ENCODE data around the gene SPN. TPM values are rescaled to one million over a fixed set of nuclear protein-coding genes. Genes with fewer than 3 reads are reported as not detected.
"Not testable (repeated sequence)": the region's sequence is repeated elsewhere in the genome, so short reads cannot be mapped to it uniquely, and the experiment has no call there.

Gene SPN
- total and polyA plus RNA-seq, 2 donors (not counting 1 experiment from before 2014, with no cell fraction given): 0.01 TPM; not detected in 1

GRCh38 chr16:29650771-29651170 is 12.3 kb upstream of the SPN start:
- Histone ChIP-seq H3K4me2 (ENCODE audit: extremely low read depth, insufficient read depth, low read length) (no peak overlapping the region), H4K20me1 (ENCODE audit: control insufficient read depth, extremely low read depth, insufficient read depth, low read length) (no peaks in the 10 kb centered on the region), H2AFZ (ENCODE audit: low read length) (no peak overlapping the region), H3K4me3 (replicated peaks in 1 of 4; ENCODE audit: control extremely low read depth in 1 of 4, insufficient read depth in 1 of 4, low read depth in 3 of 4, low read length in 4 of 4) (no peak overlapping the region), H3K36me3 (ENCODE audit: control insufficient read depth, insufficient read depth, low read length) (no peaks in the 10 kb centered on the region), H3K27ac (ENCODE audit: insufficient read depth, low read length) (no peak overlapping the region), H3K9ac (ENCODE audit: insufficient read depth, low read length) (no peak overlapping the region), H3K27me3 (ENCODE audit: control insufficient read depth, insufficient read depth, low read length) (no peaks in the 10 kb centered on the region), H3K9me3 (ENCODE audit: control insufficient read depth, insufficient read depth, low read depth, low read length) (no peaks in the 10 kb centered on the region), H3K79me2 (ENCODE audit: control insufficient read depth, insufficient read depth, low read length) (no peaks in the 10 kb centered on the region), H3K4me1 (ENCODE audit: control insufficient read depth, extremely low read depth, insufficient read depth, low read length) (no peaks in the 10 kb centered on the region)
- DNase-seq (ENCODE audit: low read depth in 2 of 2): no peak
- no peak for TF ChIP-seq CTCF (conservative IDR thresholded peaks at IDR 0.05 in 1 of 2, IDR thresholded peaks at IDR 0.05 in 1 of 2; ENCODE audit: low read depth in 1 of 2, low read length in 2 of 2)
- no peak for TF ChIP-seq EZH2 (IDR thresholded peaks at IDR 0.05; ENCODE audit: low read length, missing control alignments)

GRCh38 chr16:29651774-29652349 is 11.2 kb upstream of the SPN start:
- TF ChIP-seq EZH2 (IDR thresholded peaks at IDR 0.05; ENCODE audit: low read length, missing control alignments) (no peak), CTCF (conservative IDR thresholded peaks at IDR 0.05 in 1 of 2, IDR thresholded peaks at IDR 0.05 in 1 of 2; ENCODE audit: low read depth in 1 of 2, low read length in 2 of 2) (no peak)

GRCh38 chr16:29653471-29653870 is 9.6 kb upstream of the SPN start:
- Histone ChIP-seq H3K4me2 (ENCODE audit: extremely low read depth, insufficient read depth, low read length) (no peak overlapping the region), H3K9me3 (ENCODE audit: control insufficient read depth, insufficient read depth, low read depth, low read length) (no peaks in the 10 kb centered on the region), H3K79me2 (ENCODE audit: control insufficient read depth, insufficient read depth, low read length) (no peaks in the 10 kb centered on the region), H4K20me1 (ENCODE audit: control insufficient read depth, extremely low read depth, insufficient read depth, low read length) (no peaks in the 10 kb centered on the region), H3K27me3 (ENCODE audit: control insufficient read depth, insufficient read depth, low read length) (no peaks in the 10 kb centered on the region), H3K4me1 (ENCODE audit: control insufficient read depth, extremely low read depth, insufficient read depth, low read length) (no peaks in the 10 kb centered on the region), H3K4me3 (replicated peaks in 1 of 4; ENCODE audit: control extremely low read depth in 1 of 4, insufficient read depth in 1 of 4, low read depth in 3 of 4, low read length in 4 of 4) (no peak overlapping the region), H3K9ac (ENCODE audit: insufficient read depth, low read length) (no peak overlapping the region), H2AFZ (ENCODE audit: low read length) (no peak overlapping the region), H3K36me3 (ENCODE audit: control insufficient read depth, insufficient read depth, low read length) (no peaks in the 10 kb centered on the region), H3K27ac (ENCODE audit: insufficient read depth, low read length) (no peak overlapping the region)
- no peak for TF ChIP-seq EZH2 (IDR thresholded peaks at IDR 0.05; ENCODE audit: low read length, missing control alignments)
- no peak for TF ChIP-seq CTCF (conservative IDR thresholded peaks at IDR 0.05 in 1 of 2, IDR thresholded peaks at IDR 0.05 in 1 of 2; ENCODE audit: low read depth in 1 of 2, low read length in 2 of 2)
- no peak for DNase-seq (ENCODE audit: low read depth in 2 of 2)

More at GRCh38 chr16:29651774-29652349, 11.2 kb upstream of the SPN start:
- Histone ChIP-seq H3K4me2 (ENCODE audit: extremely low read depth, insufficient read depth, low read length) (no peak overlapping the region), H3K9ac (ENCODE audit: insufficient read depth, low read length) (no peak overlapping the region), H2AFZ (ENCODE audit: low read length) (no peak overlapping the region), H3K36me3 (ENCODE audit: control insufficient read depth, insufficient read depth, low read length) (no peaks in the 10 kb centered on the region), H4K20me1 (ENCODE audit: control insufficient read depth, extremely low read depth, insufficient read depth, low read length) (no peaks in the 10 kb centered on the region), H3K9me3 (ENCODE audit: control insufficient read depth, insufficient read depth, low read depth, low read length) (no peaks in the 10 kb centered on the region), H3K4me3 (replicated peaks in 1 of 4; ENCODE audit: control extremely low read depth in 1 of 4, insufficient read depth in 1 of 4, low read depth in 3 of 4, low read length in 4 of 4) (no peak overlapping the region), H3K27me3 (ENCODE audit: control insufficient read depth, insufficient read depth, low read length) (no peaks in the 10 kb centered on the region), H3K4me1 (ENCODE audit: control insufficient read depth, extremely low read depth, insufficient read depth, low read length) (no peaks in the 10 kb centered on the region), H3K79me2 (ENCODE audit: control insufficient read depth, insufficient read depth, low read length) (no peaks in the 10 kb centered on the region), H3K27ac (ENCODE audit: insufficient read depth, low read length) (no peak overlapping the region)
- no peak for DNase-seq (ENCODE audit: low read depth in 2 of 2)

DNA sequence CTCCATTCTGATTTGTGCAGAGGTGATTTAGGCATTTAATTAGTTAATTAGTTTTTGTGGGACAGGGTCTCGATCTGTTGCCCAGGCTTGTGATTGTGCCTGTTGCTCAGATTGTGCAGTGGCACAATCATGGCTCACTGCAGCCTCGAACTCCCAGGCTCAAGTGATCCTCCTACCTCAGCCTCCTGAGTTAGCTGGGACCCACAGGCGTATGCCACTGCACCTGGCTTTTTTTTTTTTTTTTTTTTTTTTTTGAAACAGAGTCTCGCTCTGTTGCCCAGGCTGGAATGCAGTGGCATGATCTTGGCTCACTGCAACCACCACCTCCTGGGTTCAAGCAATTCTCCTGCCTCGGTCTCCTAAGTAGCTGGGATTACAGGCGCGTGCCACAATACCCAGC is 9.2 kb upstream of the SPN start:
- H3K4me1 ChIP-seq (ENCODE audit: control insufficient read depth, extremely low read depth, insufficient read depth, low read length); H3K27me3 ChIP-seq (ENCODE audit: control insufficient read depth, insufficient read depth, low read length); H4K20me1 ChIP-seq (ENCODE audit: control insufficient read depth, extremely low read depth, insufficient read depth, low read length); H3K36me3 ChIP-seq (ENCODE audit: control insufficient read depth, insufficient read depth, low read length); H2AFZ ChIP-seq (ENCODE audit: low read length); H3K4me3 ChIP-seq (replicated peaks in 1 of 4; ENCODE audit: control extremely low read depth in 1 of 4, insufficient read depth in 1 of 4, low read depth in 3 of 4, low read length in 4 of 4); H3K79me2 ChIP-seq (ENCODE audit: control insufficient read depth, insufficient read depth, low read length); DNase-seq (ENCODE audit: low read depth in 2 of 2); H3K9me3 ChIP-seq (ENCODE audit: control insufficient read depth, insufficient read depth, low read depth, low read length); H3K9ac ChIP-seq (ENCODE audit: insufficient read depth, low read length); H3K4me2 ChIP-seq (ENCODE audit: extremely low read depth, insufficient read depth, low read length); H3K27ac ChIP-seq (ENCODE audit: insufficient read depth, low read length): not testable (repeated sequence)
